ENCODE results near the gene LUZP2. TPM values are rescaled to one million over a fixed set of nuclear protein-coding genes. Genes with fewer than 3 reads are reported as not detected.

The LUZP2 gene
- polyA plus RNA-seq, 1 of the 3 experiments (the other 2 are of a cell fraction) = 0.03 TPM

DNA sequence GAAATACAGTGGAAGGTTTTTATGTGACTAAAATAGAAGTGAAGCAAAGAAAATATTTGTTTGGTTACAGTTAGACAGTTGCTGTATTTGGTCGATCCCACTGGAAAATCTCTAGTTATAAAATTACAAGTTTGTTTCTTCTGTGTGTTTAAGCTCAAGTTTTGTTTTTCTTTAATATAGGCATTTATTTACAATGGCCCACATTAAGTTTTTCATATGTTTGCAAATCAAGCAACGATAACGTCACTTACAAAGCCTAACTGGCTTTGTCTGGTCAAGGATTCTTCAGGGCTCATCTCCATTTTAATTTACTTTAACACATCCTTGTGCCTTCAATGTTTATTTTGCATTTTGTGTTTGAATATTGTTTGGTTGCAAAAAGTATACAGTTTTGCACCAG is 270.6 kb downstream of the LUZP2 start:
- DNase-seq = no peak
- Histone ChIP-seq H3K27me3 (ENCODE audit: insufficient read depth) (no peaks in the 10 kb centered on the region), H3K4me1 (ENCODE audit: control insufficient read depth in 1 of 2, insufficient read depth in 2 of 2, low read depth in 1 of 2, low read length in 1 of 2) (no peaks in the 10 kb centered on the region), H3F3A (replicated peaks; ENCODE audit: insufficient read depth) (no peaks in the 10 kb centered on the region), H3K36me3 (replicated peaks in 1 of 2; ENCODE audit: control insufficient read depth in 1 of 2, insufficient read depth in 2 of 2, low read length in 1 of 2) (no peaks in the 10 kb centered on the region), H3K9ac (no peak overlapping the region), H3K4me2 (no peak overlapping the region), H3K4me3 (ENCODE audit: low read depth in 2 of 2, low read length in 1 of 2) (no peak overlapping the region), H3K9me3 (no peaks in the 10 kb centered on the region), H4K20me1 (ENCODE audit: insufficient read depth) (no peaks in the 10 kb centered on the region), H2AFZ (ENCODE audit: low read depth) (no peak overlapping the region), H3K27ac (ENCODE audit: low read depth in 2 of 2, low read length in 1 of 2) (no peak overlapping the region), H3K9me2 (no peaks in the 10 kb centered on the region), H3K79me2 (ENCODE audit: insufficient read depth) (no peaks in the 10 kb centered on the region)
- CTCF ChIA-PET = no interaction called here
- TF ChIP-seq, protein P1, sequence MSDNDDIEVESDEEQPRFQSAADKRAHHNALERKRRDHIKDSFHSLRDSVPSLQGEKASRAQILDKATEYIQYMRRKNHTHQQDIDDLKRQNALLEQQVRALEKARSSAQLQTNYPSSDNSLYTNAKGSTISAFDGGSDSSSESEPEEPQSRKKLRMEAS (IDR thresholded peaks at IDR 0.05; ENCODE audit: low read depth) = no peak
- TF ChIP-seq EP300 (IDR thresholded peaks at IDR 0.05; ENCODE audit: borderline replicate concordance in 1 of 2, low read depth in 1 of 2, low read length in 1 of 2) = no peak
- TF ChIP-seq, protein P2, sequence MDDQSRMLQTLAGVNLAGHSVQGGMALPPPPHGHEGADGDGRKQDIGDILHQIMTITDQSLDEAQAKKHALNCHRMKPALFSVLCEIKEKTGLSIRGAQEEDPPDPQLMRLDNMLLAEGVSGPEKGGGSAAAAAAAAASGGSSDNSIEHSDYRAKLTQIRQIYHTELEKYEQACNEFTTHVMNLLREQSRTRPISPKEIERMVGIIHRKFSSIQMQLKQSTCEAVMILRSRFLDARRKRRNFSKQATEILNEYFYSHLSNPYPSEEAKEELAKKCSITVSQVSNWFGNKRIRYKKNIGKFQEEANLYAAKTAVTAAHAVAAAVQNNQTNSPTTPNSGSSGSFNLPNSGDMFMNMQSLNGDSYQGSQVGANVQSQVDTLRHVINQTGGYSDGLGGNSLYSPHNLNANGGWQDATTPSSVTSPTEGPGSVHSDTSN (IDR thresholded peaks at IDR 0.05) = no peak
- TF ChIP-seq, protein P3, sequence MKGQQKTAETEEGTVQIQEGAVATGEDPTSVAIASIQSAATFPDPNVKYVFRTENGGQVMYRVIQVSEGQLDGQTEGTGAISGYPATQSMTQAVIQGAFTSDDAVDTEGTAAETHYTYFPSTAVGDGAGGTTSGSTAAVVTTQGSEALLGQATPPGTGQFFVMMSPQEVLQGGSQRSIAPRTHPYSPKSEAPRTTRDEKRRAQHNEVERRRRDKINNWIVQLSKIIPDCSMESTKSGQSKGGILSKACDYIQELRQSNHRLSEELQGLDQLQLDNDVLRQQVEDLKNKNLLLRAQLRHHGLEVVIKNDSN (IDR thresholded peaks at IDR 0.05; ENCODE audit: borderline replicate concordance, low read depth) = no peak
- TF ChIP-seq TAF1 (IDR thresholded peaks at IDR 0.05; ENCODE audit: borderline replicate concordance, low read depth, low read length) = no peak
- TF ChIP-seq, protein P4, sequence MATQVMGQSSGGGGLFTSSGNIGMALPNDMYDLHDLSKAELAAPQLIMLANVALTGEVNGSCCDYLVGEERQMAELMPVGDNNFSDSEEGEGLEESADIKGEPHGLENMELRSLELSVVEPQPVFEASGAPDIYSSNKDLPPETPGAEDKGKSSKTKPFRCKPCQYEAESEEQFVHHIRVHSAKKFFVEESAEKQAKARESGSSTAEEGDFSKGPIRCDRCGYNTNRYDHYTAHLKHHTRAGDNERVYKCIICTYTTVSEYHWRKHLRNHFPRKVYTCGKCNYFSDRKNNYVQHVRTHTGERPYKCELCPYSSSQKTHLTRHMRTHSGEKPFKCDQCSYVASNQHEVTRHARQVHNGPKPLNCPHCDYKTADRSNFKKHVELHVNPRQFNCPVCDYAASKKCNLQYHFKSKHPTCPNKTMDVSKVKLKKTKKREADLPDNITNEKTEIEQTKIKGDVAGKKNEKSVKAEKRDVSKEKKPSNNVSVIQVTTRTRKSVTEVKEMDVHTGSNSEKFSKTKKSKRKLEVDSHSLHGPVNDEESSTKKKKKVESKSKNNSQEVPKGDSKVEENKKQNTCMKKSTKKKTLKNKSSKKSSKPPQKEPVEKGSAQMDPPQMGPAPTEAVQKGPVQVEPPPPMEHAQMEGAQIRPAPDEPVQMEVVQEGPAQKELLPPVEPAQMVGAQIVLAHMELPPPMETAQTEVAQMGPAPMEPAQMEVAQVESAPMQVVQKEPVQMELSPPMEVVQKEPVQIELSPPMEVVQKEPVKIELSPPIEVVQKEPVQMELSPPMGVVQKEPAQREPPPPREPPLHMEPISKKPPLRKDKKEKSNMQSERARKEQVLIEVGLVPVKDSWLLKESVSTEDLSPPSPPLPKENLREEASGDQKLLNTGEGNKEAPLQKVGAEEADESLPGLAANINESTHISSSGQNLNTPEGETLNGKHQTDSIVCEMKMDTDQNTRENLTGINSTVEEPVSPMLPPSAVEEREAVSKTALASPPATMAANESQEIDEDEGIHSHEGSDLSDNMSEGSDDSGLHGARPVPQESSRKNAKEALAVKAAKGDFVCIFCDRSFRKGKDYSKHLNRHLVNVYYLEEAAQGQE (IDR thresholded peaks at IDR 0.05; ENCODE audit: low read depth, low read length) = no peak
- TF ChIP-seq SMC3 (IDR thresholded peaks at IDR 0.05; ENCODE audit: low read depth, low read length) = no peak
- TF ChIP-seq EZH2phosphoT487 (IDR thresholded peaks at IDR 0.05; ENCODE audit: borderline replicate concordance, low read depth) = no peak
- TF ChIP-seq GATA2 (CRISPR knock-in tag; IDR thresholded peaks at IDR 0.05) = no peak
- TF ChIP-seq POLR2AphosphoS5 (IDR thresholded peaks at IDR 0.05; ENCODE audit: low read depth, low read length) = no peak
- TF ChIP-seq FOSL2 (IDR thresholded peaks at IDR 0.05; ENCODE audit: borderline replicate concordance, low read depth) = no peak
- no peak for TF ChIP-seq MXI1 (IDR thresholded peaks at IDR 0.05; ENCODE audit: low read depth, low read length)
- TF ChIP-seq TCF12 (IDR thresholded peaks at IDR 0.05) = no peak
- no peak for TF ChIP-seq ELF1 (IDR thresholded peaks at IDR 0.05)
- TF ChIP-seq, protein P5, sequence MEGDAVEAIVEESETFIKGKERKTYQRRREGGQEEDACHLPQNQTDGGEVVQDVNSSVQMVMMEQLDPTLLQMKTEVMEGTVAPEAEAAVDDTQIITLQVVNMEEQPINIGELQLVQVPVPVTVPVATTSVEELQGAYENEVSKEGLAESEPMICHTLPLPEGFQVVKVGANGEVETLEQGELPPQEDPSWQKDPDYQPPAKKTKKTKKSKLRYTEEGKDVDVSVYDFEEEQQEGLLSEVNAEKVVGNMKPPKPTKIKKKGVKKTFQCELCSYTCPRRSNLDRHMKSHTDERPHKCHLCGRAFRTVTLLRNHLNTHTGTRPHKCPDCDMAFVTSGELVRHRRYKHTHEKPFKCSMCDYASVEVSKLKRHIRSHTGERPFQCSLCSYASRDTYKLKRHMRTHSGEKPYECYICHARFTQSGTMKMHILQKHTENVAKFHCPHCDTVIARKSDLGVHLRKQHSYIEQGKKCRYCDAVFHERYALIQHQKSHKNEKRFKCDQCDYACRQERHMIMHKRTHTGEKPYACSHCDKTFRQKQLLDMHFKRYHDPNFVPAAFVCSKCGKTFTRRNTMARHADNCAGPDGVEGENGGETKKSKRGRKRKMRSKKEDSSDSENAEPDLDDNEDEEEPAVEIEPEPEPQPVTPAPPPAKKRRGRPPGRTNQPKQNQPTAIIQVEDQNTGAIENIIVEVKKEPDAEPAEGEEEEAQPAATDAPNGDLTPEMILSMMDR (IDR thresholded peaks at IDR 0.05) = no peak
- no peak for TF ChIP-seq SIN3A (IDR thresholded peaks at IDR 0.05; ENCODE audit: borderline replicate concordance, low read depth, low read length)
- TF ChIP-seq JUND (IDR thresholded peaks at IDR 0.05) = no peak
- no peak for TF ChIP-seq YY1 (IDR thresholded peaks at IDR 0.05; ENCODE audit: low read depth)
- 70% methylated on average over 3 of the region's 3 CpGs for WGBS (ENCODE audit: low lambda C conversion rate)
- POLR2A ChIA-PET = no interaction called here

All from SK-N-SH (cell line).